Astrocyte (in vitro differentiated cells and primary cell): ENCODE data around the gene CORO2A. TPM values are rescaled to one million over a fixed set of nuclear protein-coding genes. Genes with fewer than 3 reads are reported as not detected.

Experiments used
- DNase-seq: peaks from one replicate; pipeline ENCODE4 v3.0.0-alpha.2; 2010; ENCODE audit warnings: low read depth
- FAIRE-seq: peaks from 2 replicates; lab custom pipeline; 2011; peaks lifted over from hg19 to GRCh38; lab: Jason Lieb, UNC
- H2AFZ ChIP-seq: 2 replicates; pipeline ENCODE4 v1.6.0; 2012; ENCODE audit warnings: low read depth, low read length, inconsistent platforms
- H3K27ac ChIP-seq: 2 replicates; pipeline ENCODE4 v1.5.1; 2011; ENCODE audit warnings: low read depth, low read length, inconsistent platforms
- H3K27me3 ChIP-seq: 2 replicates; pipeline ENCODE4 v1.6.0; 2011; ENCODE audit warnings: low read length, inconsistent platforms; ENCODE audit not compliant: insufficient read depth
- H3K36me3 ChIP-seq: 2 replicates; pipeline ENCODE4 v1.5.1; 2011; ENCODE audit warnings: low read length, inconsistent platforms; ENCODE audit not compliant: insufficient read depth
- H3K4me1 ChIP-seq: 2 replicates; pipeline ENCODE4 v1.5.1; 2011; ENCODE audit warnings: low read length, inconsistent platforms; ENCODE audit not compliant: insufficient read depth
- H3K4me2 ChIP-seq: 2 replicates; pipeline ENCODE4 v1.6.0; 2012; ENCODE audit warnings: low read length, inconsistent platforms
- H3K4me3 ChIP-seq: 2 replicates; pipeline ENCODE4 v1.5.1; 2011; ENCODE audit warnings: low read depth, mild to moderate bottlenecking, low read length, inconsistent platforms; ENCODE audit not compliant: insufficient read depth
- H3K79me2 ChIP-seq: 2 replicates; pipeline ENCODE4 v1.6.0; 2012; ENCODE audit warnings: mild to moderate bottlenecking, low read length, inconsistent platforms; ENCODE audit not compliant: insufficient read depth
- H3K9ac ChIP-seq: 2 replicates; pipeline ENCODE4 v1.6.0; 2012; ENCODE audit warnings: mild to moderate bottlenecking, low read length, inconsistent platforms
- H3K9me3 ChIP-seq: 2 replicates; pipeline ENCODE4 v1.5.1; 2012; ENCODE audit warnings: low read depth, mild to moderate bottlenecking, low read length, inconsistent platforms; ENCODE audit not compliant: insufficient read depth
- H4K20me1 ChIP-seq: 2 replicates; pipeline ENCODE4 v1.6.0; 2012; ENCODE audit warnings: low read length, inconsistent platforms; ENCODE audit not compliant: insufficient read depth
- H3K27ac Mint-ChIP-seq: one replicate; pipeline ENCODE4 v1.8.0; 2021; ENCODE audit warnings: mild to moderate bottlenecking, mixed read lengths; ENCODE audit not compliant: unreplicated experiment
- H3K27me3 Mint-ChIP-seq: one replicate; pipeline ENCODE4 v1.8.0; 2021; ENCODE audit warnings: low read depth, mixed read lengths; ENCODE audit not compliant: unreplicated experiment
- H3K36me3 Mint-ChIP-seq: one replicate; pipeline ENCODE4 v1.8.0; 2021; ENCODE audit warnings: low read depth, mixed read lengths; ENCODE audit not compliant: unreplicated experiment
- H3K4me1 Mint-ChIP-seq: one replicate; pipeline ENCODE4 v1.8.0; 2021; ENCODE audit warnings: low read depth, mixed read lengths; ENCODE audit not compliant: unreplicated experiment
- H3K4me3 Mint-ChIP-seq: one replicate; pipeline ENCODE4 v1.8.0; 2021; ENCODE audit warnings: mild to moderate bottlenecking, moderate library complexity, mixed read lengths; ENCODE audit not compliant: unreplicated experiment
- H3K9me3 Mint-ChIP-seq: one replicate; pipeline ENCODE4 v1.8.0; 2021; ENCODE audit warnings: mild to moderate bottlenecking, mixed read lengths; ENCODE audit not compliant: unreplicated experiment
- EZH2 ChIP-seq: IDR thresholded peaks from 2 replicates; pipeline ENCODE4 v1.6.1; 2012; ENCODE audit warnings: mild to moderate bottlenecking, low read length, inconsistent platforms; ENCODE audit not compliant: insufficient read depth
- total RNA-seq: library from RNA; stranded (reverse); gene quantifications from 2 replicates; pipeline ENCODE4 v1.2.1, GENCODE V29; 2021
- TF ChIP-seq, protein P1 (sequence below): IDR thresholded peaks from 2 replicates; pipeline ENCODE4 v1.5.1; 2011; ENCODE audit warnings: low read depth, mild to moderate bottlenecking, inconsistent platforms, low read length, moderate library complexity; ENCODE audit not compliant: insufficient read depth

The CORO2A gene
- total RNA-seq, 1 donor from 2014 or later = 11.1 TPM

DNA sequence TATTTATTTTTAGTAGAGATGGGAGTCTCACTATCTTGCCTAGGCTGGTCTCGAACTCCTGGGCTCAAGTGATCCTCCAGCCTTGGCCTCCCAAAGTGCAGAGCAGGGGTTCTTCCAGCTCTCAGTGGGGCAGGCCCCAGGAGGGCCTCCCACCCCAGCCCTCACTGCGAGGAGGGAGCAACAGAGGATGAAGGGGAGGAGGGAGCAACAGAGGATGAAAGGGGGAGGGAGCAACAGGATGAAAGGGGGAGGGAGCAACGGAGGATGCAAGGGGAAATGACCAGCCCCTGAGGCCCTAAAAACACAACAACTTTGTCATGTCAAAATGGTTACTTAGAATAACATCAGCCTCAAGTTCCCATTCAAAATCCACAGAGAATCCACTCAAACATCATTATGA lies 83.4 kb downstream of the CORO2A start:
- TF ChIP-seq EZH2 = no peak
- TF ChIP-seq, protein P1, sequence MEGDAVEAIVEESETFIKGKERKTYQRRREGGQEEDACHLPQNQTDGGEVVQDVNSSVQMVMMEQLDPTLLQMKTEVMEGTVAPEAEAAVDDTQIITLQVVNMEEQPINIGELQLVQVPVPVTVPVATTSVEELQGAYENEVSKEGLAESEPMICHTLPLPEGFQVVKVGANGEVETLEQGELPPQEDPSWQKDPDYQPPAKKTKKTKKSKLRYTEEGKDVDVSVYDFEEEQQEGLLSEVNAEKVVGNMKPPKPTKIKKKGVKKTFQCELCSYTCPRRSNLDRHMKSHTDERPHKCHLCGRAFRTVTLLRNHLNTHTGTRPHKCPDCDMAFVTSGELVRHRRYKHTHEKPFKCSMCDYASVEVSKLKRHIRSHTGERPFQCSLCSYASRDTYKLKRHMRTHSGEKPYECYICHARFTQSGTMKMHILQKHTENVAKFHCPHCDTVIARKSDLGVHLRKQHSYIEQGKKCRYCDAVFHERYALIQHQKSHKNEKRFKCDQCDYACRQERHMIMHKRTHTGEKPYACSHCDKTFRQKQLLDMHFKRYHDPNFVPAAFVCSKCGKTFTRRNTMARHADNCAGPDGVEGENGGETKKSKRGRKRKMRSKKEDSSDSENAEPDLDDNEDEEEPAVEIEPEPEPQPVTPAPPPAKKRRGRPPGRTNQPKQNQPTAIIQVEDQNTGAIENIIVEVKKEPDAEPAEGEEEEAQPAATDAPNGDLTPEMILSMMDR = no peak
- Histone ChIP-seq H4K20me1 (no peaks in the 10 kb centered on the region), H3K27me3 (no peaks in the 10 kb centered on the region), H3K27ac (no peak overlapping the region), H3K4me3 (no peak overlapping the region), H3K36me3 (no peaks in the 10 kb centered on the region), H3K79me2 (no peaks in the 10 kb centered on the region), H3K9ac (no peak overlapping the region), H3K4me1 (no peaks in the 10 kb centered on the region), H3K9me3 (no peaks in the 10 kb centered on the region), H3K4me2 (no peak overlapping the region), H2AFZ (no peak overlapping the region)
- H3K27me3 Mint-ChIP-seq = no peaks in the 10 kb centered on the region
- H3K36me3 Mint-ChIP-seq = peaks cover 16% of the 10 kb centered on the region
- H3K9me3 Mint-ChIP-seq = peaks cover 3% of the 10 kb centered on the region
- no peaks in the 10 kb centered on the region for H3K4me1 Mint-ChIP-seq
- no peak for DNase-seq
- H3K4me3 Mint-ChIP-seq = no peak overlapping the region
- FAIRE-seq = no peak
- H3K27ac Mint-ChIP-seq = no peak overlapping the region

DNA sequence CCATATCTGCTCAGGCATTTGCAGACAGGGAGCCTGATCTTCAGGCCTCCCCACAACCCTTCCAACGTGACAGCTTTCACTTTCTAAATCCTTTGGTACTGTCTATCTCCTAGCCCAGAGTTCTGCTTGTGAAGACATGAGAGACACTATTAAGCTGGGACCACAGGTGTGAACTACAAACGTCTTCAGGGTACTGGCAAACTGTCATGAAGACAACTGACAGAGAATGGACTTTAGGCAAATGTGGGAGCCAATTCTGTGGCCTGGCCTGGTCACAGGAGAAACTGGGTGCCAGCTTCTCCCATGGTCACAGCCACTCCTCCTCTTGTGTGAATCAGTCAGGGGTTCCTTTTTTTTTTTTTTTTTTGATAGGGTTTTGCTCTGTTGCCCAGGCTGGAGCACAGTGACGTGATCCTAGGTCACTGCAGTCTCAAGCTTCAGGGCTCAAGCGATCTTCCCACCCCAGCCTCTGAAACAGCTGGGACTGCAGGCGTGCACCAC lies 83.9 kb downstream of the CORO2A start:
- Mint-ChIP-seq H3K27ac (no peak overlapping the region), H3K27me3 (no peaks in the 10 kb centered on the region), H3K4me1 (no peaks in the 10 kb centered on the region), H3K4me3 (no peak overlapping the region), H3K36me3 (peaks cover 16% of the 10 kb centered on the region), H3K9me3 (peaks cover 3% of the 10 kb centered on the region)
- Histone ChIP-seq H4K20me1 (no peaks in the 10 kb centered on the region), H2AFZ (no peak overlapping the region), H3K4me1 (no peaks in the 10 kb centered on the region), H3K4me2 (no peak overlapping the region), H3K27me3 (no peaks in the 10 kb centered on the region), H3K79me2 (no peaks in the 10 kb centered on the region), H3K4me3 (no peak overlapping the region), H3K27ac (no peak overlapping the region), H3K9ac (no peak overlapping the region), H3K36me3 (no peaks in the 10 kb centered on the region), H3K9me3 (no peaks in the 10 kb centered on the region)
- DNase-seq (no peak), FAIRE-seq (no peak)
- TF ChIP-seq EZH2 = no peak
- TF ChIP-seq, protein P1 = no peak

DNA sequence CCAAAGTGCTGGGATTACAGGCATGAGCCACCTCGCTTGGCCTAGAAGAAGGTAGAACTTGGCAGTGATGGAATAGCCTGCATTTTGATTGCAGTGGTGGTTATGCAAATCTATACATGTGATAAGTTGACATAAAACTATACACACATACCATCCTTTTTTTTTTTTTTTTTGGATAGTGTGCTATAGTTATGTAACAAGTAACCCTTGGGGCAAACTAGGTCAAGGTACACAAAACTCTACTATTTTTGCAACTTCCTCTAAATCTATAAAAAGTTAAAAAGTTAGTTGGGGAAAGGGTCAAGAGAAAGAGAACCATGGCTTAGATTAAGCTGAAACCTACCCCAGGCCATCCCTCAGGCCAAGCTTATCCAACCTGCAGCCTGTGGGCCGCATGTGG lies 84.5 kb downstream of the CORO2A start:
- H4K20me1 ChIP-seq = no peaks in the 10 kb centered on the region
- H3K9me3 ChIP-seq = no peaks in the 10 kb centered on the region
- Mint-ChIP-seq H3K4me1 (no peaks in the 10 kb centered on the region), H3K9me3 (peaks cover 3% of the 10 kb centered on the region), H3K27me3 (no peaks in the 10 kb centered on the region), H3K4me3 (no peak overlapping the region), H3K27ac (no peak overlapping the region), H3K36me3 (peaks cover 16% of the 10 kb centered on the region)
- H3K27me3 ChIP-seq = no peaks in the 10 kb centered on the region
- H3K36me3 ChIP-seq = no peaks in the 10 kb centered on the region
- no peak overlapping the region for H3K4me2 ChIP-seq
- no peak overlapping the region for H3K27ac ChIP-seq
- no peak overlapping the region for H3K9ac ChIP-seq
- no peak overlapping the region for H3K4me3 ChIP-seq
- DNase-seq (no peak), FAIRE-seq (no peak)
- no peak for TF ChIP-seq EZH2
- TF ChIP-seq, protein P1 = no peak
- no peak overlapping the region for H2AFZ ChIP-seq
- no peaks in the 10 kb centered on the region for H3K79me2 ChIP-seq
- no peaks in the 10 kb centered on the region for H3K4me1 ChIP-seq
